Measurements from ENCODE around the gene CTRB2. TPM values are rescaled to one million over a fixed set of nuclear protein-coding genes. Genes with fewer than 3 reads are reported as not detected.

The CTRB2 gene
- total RNA-seq, result not detected

DNA sequence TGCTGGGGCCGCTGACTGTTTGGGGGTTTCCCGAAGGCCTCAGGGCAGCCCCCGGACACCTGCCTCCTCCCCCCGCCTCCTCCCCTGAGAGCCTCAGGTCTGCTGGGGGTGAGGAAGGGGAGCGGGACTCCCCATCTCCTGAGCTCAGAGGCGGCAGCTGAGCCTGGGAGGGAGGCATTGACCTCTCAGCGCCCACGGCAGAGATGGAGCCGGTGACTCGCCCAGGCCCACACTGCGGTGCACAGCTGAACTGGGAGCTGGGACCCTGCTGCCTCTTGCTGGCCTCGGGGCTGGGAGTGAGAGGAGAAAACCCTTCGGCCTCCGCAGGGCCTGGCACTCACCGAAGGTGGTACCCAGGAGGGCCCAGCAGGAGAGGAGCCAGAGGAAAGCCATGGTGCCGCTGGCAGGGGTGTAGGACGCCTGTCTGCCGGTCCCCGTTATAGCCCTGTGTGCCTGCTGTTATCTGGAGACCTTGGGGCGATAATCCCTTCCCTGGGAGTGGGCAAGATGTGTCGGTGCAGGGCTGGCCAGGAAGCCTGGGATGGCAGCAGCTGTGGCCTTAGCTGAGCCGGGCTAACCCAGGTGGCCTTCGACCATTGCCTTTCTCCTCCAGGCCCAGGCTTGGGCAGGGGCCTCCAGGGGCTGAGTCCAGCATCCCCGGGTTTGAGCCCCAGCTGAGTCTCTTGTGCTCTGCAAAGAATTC, at the start of gene CTRB2:
Gene CTRB2 (minus strand): TSS at position 413 of the 703 bp plus-strand sequence. CDS start 20 bp downstream, at position 393.
- no peaks in the 10 kb centered on the region for H3K4me1 ChIP-seq
- H3K27ac ChIP-seq, result no peak within 1 kb of the TSS
- intact Hi-C loops (cut with DNase I), result no loop called here
- no peak within 1 kb of the TSS for H3K4me3 ChIP-seq
- no peaks in the 10 kb centered on the region for H3K27me3 ChIP-seq
- no peak for DNase-seq (ENCODE audit: extremely low spot score in 2 of 2)
- no peaks in the 10 kb centered on the region for H3K9me3 ChIP-seq
- no peaks in the 10 kb centered on the region for H3K36me3 ChIP-seq
- TF ChIP-seq, protein P1, sequence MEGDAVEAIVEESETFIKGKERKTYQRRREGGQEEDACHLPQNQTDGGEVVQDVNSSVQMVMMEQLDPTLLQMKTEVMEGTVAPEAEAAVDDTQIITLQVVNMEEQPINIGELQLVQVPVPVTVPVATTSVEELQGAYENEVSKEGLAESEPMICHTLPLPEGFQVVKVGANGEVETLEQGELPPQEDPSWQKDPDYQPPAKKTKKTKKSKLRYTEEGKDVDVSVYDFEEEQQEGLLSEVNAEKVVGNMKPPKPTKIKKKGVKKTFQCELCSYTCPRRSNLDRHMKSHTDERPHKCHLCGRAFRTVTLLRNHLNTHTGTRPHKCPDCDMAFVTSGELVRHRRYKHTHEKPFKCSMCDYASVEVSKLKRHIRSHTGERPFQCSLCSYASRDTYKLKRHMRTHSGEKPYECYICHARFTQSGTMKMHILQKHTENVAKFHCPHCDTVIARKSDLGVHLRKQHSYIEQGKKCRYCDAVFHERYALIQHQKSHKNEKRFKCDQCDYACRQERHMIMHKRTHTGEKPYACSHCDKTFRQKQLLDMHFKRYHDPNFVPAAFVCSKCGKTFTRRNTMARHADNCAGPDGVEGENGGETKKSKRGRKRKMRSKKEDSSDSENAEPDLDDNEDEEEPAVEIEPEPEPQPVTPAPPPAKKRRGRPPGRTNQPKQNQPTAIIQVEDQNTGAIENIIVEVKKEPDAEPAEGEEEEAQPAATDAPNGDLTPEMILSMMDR (IDR thresholded peaks at IDR 0.05), result no peak
- TF ChIP-seq POLR2A (IDR thresholded peaks at IDR 0.05) (no peak), POLR2AphosphoS5 (IDR thresholded peaks at IDR 0.05; ENCODE audit: insufficient read depth in 1 of 2, low read depth in 1 of 2) (no peak)

- peaks cover 80% of the 10 kb centered on the region for H3K4me1 ChIP-seq
- intact Hi-C loops (cut with DNase I), result no loop called here
- DNase-seq (ENCODE audit: extremely low spot score in 2 of 2), result no peak
Observed at GRCh38 chr16:75256059-75256571, 49.2 kb upstream of the CTRB2 start.

DNA sequence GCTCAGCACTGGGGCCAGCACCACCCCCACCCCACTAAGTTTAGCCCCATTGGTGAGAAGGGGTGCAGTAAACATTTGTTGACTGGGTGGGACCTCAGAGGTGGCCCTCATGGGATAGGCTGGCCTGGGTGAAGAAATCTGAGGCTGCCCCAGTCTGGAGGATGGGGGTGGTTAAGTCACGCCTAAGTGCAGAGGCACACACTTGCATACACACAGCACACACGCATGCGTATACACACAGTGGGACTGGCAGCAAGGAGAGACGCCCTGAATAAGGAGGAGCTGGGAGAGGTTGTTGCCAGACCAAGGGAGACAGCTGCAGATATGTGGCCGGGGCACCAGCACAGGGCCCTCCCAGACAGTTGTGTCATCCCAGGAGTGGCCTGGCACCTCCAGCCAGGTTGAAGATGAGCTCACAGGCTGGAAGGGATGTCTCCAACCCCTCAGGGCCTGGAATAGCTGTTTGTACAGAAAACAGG, 47.4 kb upstream of the CTRB2 start:
- peak overlapping the region; percentile 88 for H3K27ac ChIP-seq
- no peak overlapping the region for H3K4me3 ChIP-seq
- TF ChIP-seq, protein P1 (IDR thresholded peaks at IDR 0.05), result no peak
- TF ChIP-seq POLR2A (IDR thresholded peaks at IDR 0.05), result no peak
- no peak for TF ChIP-seq POLR2AphosphoS5 (IDR thresholded peaks at IDR 0.05; ENCODE audit: insufficient read depth in 1 of 2, low read depth in 1 of 2)
- intact Hi-C loops (cut with DNase I), result loop anchor here (5.0 kb wide), 1 partner anchor 48 kb away; no protein-coding TSS in a partner anchor
- no peaks in the 10 kb centered on the region for H3K9me3 ChIP-seq
- no peaks in the 10 kb centered on the region for H3K27me3 ChIP-seq
- DNase-seq (ENCODE audit: extremely low spot score in 2 of 2), result no peak
- H3K4me1 ChIP-seq, result peaks cover 93% of the 10 kb centered on the region
- H3K36me3 ChIP-seq, result no peaks in the 10 kb centered on the region

More at GRCh38 chr16:75256059-75256571, 49.2 kb upstream of the CTRB2 start:
- H3K27me3 ChIP-seq, result no peaks in the 10 kb centered on the region
- H3K36me3 ChIP-seq, result no peaks in the 10 kb centered on the region
- H3K27ac ChIP-seq, result peak overlapping the region; percentile 88
- no peaks in the 10 kb centered on the region for H3K9me3 ChIP-seq
- H3K4me3 ChIP-seq, result peak overlapping the region in 1 of 2 donors; percentile 30
- TF ChIP-seq POLR2A (IDR thresholded peaks at IDR 0.05) (no peak), POLR2AphosphoS5 (IDR thresholded peaks at IDR 0.05; ENCODE audit: insufficient read depth in 1 of 2, low read depth in 1 of 2) (no peak)
- TF ChIP-seq, protein P1 (IDR thresholded peaks at IDR 0.05), result no peak

GRCh38 chr16:75252946-75253911, 46.3 kb upstream of the CTRB2 start:
- Histone ChIP-seq H3K4me1 (peaks cover 93% of the 10 kb centered on the region), H3K27me3 (no peaks in the 10 kb centered on the region), H3K27ac (peak overlapping the region; percentile 88), H3K4me3 (no peak overlapping the region), H3K36me3 (no peaks in the 10 kb centered on the region), H3K9me3 (no peaks in the 10 kb centered on the region)
- no peak for DNase-seq (ENCODE audit: extremely low spot score in 2 of 2)
- intact Hi-C loops (cut with DNase I), result loop anchor here (5.0 kb wide), 1 partner anchor 49 kb away; no protein-coding TSS in a partner anchor
- TF ChIP-seq, protein P1 (IDR thresholded peaks at IDR 0.05), result no peak
- no peak for TF ChIP-seq POLR2A (IDR thresholded peaks at IDR 0.05)
- TF ChIP-seq POLR2AphosphoS5 (IDR thresholded peaks at IDR 0.05; ENCODE audit: insufficient read depth in 1 of 2, low read depth in 1 of 2), result no peak
